ENCODE results near the gene ETV4.

The ETV4 gene

GRCh38 chr17:43546319-43547188 is at the start of gene ETV4:
Gene ETV4, minus strand, starts transcription at chr17:43546340. Its CDS starts 723 bp downstream, at chr17:43545617.
- DNase-seq, result peak; percentile 89

- no peak for DNase-seq
These were observed 49.3 kb upstream of the ETV4 start for GRCh38 chr17:43595466-43595865.

GRCh38 chr17:43591779-43592562 is 45.8 kb upstream of the ETV4 start:
- no peak for DNase-seq

GRCh38 chr17:43591001-43591400 is 44.9 kb upstream of the ETV4 start:
- no peak for DNase-seq

- no peak for DNase-seq
These were observed 42.7 kb upstream of the ETV4 start for GRCh38 chr17:43588664-43589435.

GRCh38 chr17:43588121-43588520 is 42.0 kb upstream of the ETV4 start:
- no peak for DNase-seq

GRCh38 chr17:43587647-43588046 is 41.5 kb upstream of the ETV4 start:
- no peak for DNase-seq

GRCh38 chr17:43584666-43585102 is 38.5 kb upstream of the ETV4 start:
- DNase-seq, result no peak

GRCh38 chr17:43583332-43583731 is 37.2 kb upstream of the ETV4 start:
- DNase-seq, result no peak

GRCh38 chr17:43581613-43582012 is 35.5 kb upstream of the ETV4 start:
- DNase-seq, result no peak

GRCh38 chr17:43581130-43581529 is 35.0 kb upstream of the ETV4 start:
- no peak for DNase-seq

- no peak for DNase-seq
These were observed 33.5 kb upstream of the ETV4 start for GRCh38 chr17:43579566-43580140.

GRCh38 chr17:43578699-43579565 is 32.8 kb upstream of the ETV4 start:
- DNase-seq, result peak; percentile 11

GRCh38 chr17:43578404-43578698 is 32.2 kb upstream of the ETV4 start:
- DNase-seq, result no peak

- no peak for DNase-seq
These were observed 31.7 kb upstream of the ETV4 start for GRCh38 chr17:43577664-43578403.

- DNase-seq, result peak; percentile 59
These were observed 30.6 kb upstream of the ETV4 start for GRCh38 chr17:43576563-43577229.

- DNase-seq, result no peak
These were observed 28.9 kb upstream of the ETV4 start for GRCh38 chr17:43574896-43575525.

- no peak for DNase-seq
These were observed 28.2 kb upstream of the ETV4 start for GRCh38 chr17:43574348-43574747.

GRCh38 chr17:43573579-43574321 is 27.6 kb upstream of the ETV4 start:
- no peak for DNase-seq
